ENCODE measurements around the gene FAM229A.

- no peak for TF ChIP-seq CTCF (IDR thresholded peaks at IDR 0.05; ENCODE audit: low read depth, low read length, missing input control)
- no peak for TF ChIP-seq MAX (IDR thresholded peaks at IDR 0.05)
- no peak for TF ChIP-seq EGR1 (IDR thresholded peaks at IDR 0.05; ENCODE audit: low read depth in 2 of 2)
- TF ChIP-seq SP1 (IDR thresholded peaks at IDR 0.05) = no peak
- no peak for TF ChIP-seq NR2F2 (IDR thresholded peaks at IDR 0.05)
- no peak for TF ChIP-seq TAF1 (conservative IDR thresholded peaks at IDR 0.05)
- TF ChIP-seq ZBTB33 (IDR thresholded peaks at IDR 0.05) = no peak
Observed at GRCh38 chr1:32318127-32318869, 44.0 kb downstream of the FAM229A start.
